H9 (cell line): Measurements from ENCODE around the gene HOXD8. TPM values are rescaled to one million over a fixed set of nuclear protein-coding genes. Genes with fewer than 3 reads are reported as not detected.
A peak's percentile ranks its signal among the peaks of the same experiment; 100 is the strongest.

Source experiments
- DNase-seq: peaks from one replicate; pipeline ENCODE4 v3.0.0-alpha.2; 2017
- H2AFZ ChIP-seq: one replicate; pipeline ENCODE4 v1.6.1; 2013; ENCODE audit warnings: mild to moderate bottlenecking, low read length, control low read depth, moderate library complexity
- H2AK5ac ChIP-seq: 2 replicates; pipeline ENCODE4 v1.6.1; 2013; ENCODE audit warnings: low read length, control low read depth, mixed read lengths; ENCODE audit not compliant: insufficient read length
- H2BK120ac ChIP-seq: one replicate; pipeline ENCODE4 v1.6.1; 2013; ENCODE audit warnings: low read depth, mild to moderate bottlenecking, low read length, control low read depth, inconsistent platforms; ENCODE audit not compliant: poor library complexity, severe bottlenecking
- H2BK12ac ChIP-seq: 2 replicates; pipeline ENCODE4 v1.6.1; 2013; ENCODE audit warnings: low read length, control low read depth, mixed read lengths, low read depth; ENCODE audit not compliant: insufficient read length
- H2BK15ac ChIP-seq: 2 replicates; pipeline ENCODE4 v1.6.1; 2013; ENCODE audit warnings: low read depth, low read length, control low read depth
- H2BK20ac ChIP-seq: one replicate; pipeline ENCODE4 v1.6.1; 2013; ENCODE audit warnings: low read depth, mild to moderate bottlenecking, low read length, control low read depth, inconsistent platforms; ENCODE audit not compliant: poor library complexity, severe bottlenecking
- H2BK5ac ChIP-seq: 2 replicates; pipeline ENCODE4 v1.6.1; 2013; ENCODE audit warnings: low read length, control low read depth, mixed read lengths; ENCODE audit not compliant: insufficient read length
- H3K14ac ChIP-seq: 2 replicates; pipeline ENCODE4 v1.6.1; 2013; ENCODE audit warnings: low read length, control low read depth; ENCODE audit not compliant: insufficient read depth
- H3K18ac ChIP-seq: 2 replicates; pipeline ENCODE4 v1.6.1; 2013; ENCODE audit warnings: low read depth, mild to moderate bottlenecking, mixed read lengths, low read length, control low read depth; ENCODE audit not compliant: insufficient read length
- H3K23ac ChIP-seq: 2 replicates; pipeline ENCODE4 v1.6.1; 2013; ENCODE audit warnings: low read length, control low read depth, mixed read lengths, low read depth; ENCODE audit not compliant: insufficient read length
- H3K23me2 ChIP-seq: 2 replicates; pipeline ENCODE4 v1.6.1; 2013; ENCODE audit warnings: low read depth, mild to moderate bottlenecking, mixed read lengths, low read length, control low read depth; ENCODE audit not compliant: insufficient read length, poor library complexity, severe bottlenecking
- H3K27ac ChIP-seq: 2 replicates; pipeline ENCODE4 v1.5.1; 2013; ENCODE audit warnings: low read length, control low read depth, mixed read lengths, low read depth; ENCODE audit not compliant: insufficient read length
- H3K27me3 ChIP-seq: 2 replicates; pipeline ENCODE4 v1.6.1; 2013; ENCODE audit warnings: low read length, control low read depth, inconsistent platforms; ENCODE audit not compliant: insufficient read depth
- H3K4ac ChIP-seq: 2 replicates; pipeline ENCODE4 v1.6.1; 2013; ENCODE audit warnings: low read depth, mild to moderate bottlenecking, control low read depth, inconsistent platforms, low read length, moderate library complexity
- H3K4me1 ChIP-seq: 2 replicates; pipeline ENCODE4 v1.6.1; 2013; ENCODE audit warnings: low read length, control low read depth, inconsistent platforms; ENCODE audit not compliant: insufficient read depth
- H3K4me2 ChIP-seq: 2 replicates; pipeline ENCODE4 v1.6.1; 2013; ENCODE audit warnings: low read length, control low read depth, mixed read lengths; ENCODE audit not compliant: insufficient read length, insufficient read depth
- H3K56ac ChIP-seq: 2 replicates; pipeline ENCODE4 v1.6.1; 2013; ENCODE audit warnings: low read depth, mild to moderate bottlenecking, mixed read lengths, low read length, control low read depth; ENCODE audit not compliant: insufficient read length
- H3K79me1 ChIP-seq: 2 replicates; pipeline ENCODE4 v1.6.1; 2013; ENCODE audit warnings: low read depth, mild to moderate bottlenecking, moderate library complexity, low read length, control low read depth, inconsistent platforms; ENCODE audit not compliant: insufficient read depth, poor library complexity, severe bottlenecking
- H3K79me2 ChIP-seq: 2 replicates; pipeline ENCODE4 v1.6.1; 2013; ENCODE audit warnings: low read length, control low read depth, inconsistent platforms; ENCODE audit not compliant: insufficient read depth
- H3K9ac ChIP-seq: 2 replicates; pipeline ENCODE4 v1.6.1; 2013; ENCODE audit warnings: low read length, control low read depth, mixed read lengths; ENCODE audit not compliant: insufficient read length; ENCODE audit errors: extremely low read depth
- H3K9me3 ChIP-seq: one replicate; pipeline ENCODE4 v1.6.1; 2013; ENCODE audit warnings: low read depth, low read length, inconsistent platforms; ENCODE audit not compliant: control insufficient read depth
- H3T11ph ChIP-seq: one replicate; pipeline ENCODE4 v1.6.1; 2013; ENCODE audit warnings: mild to moderate bottlenecking, low read length, control low read depth, inconsistent platforms
- H4K20me1 ChIP-seq: one replicate; pipeline ENCODE4 v1.6.1; 2013; ENCODE audit not compliant: control insufficient read depth, insufficient read length, insufficient read depth
- H4K5ac ChIP-seq: 2 replicates; pipeline ENCODE4 v1.6.1; 2013; ENCODE audit warnings: low read depth, mild to moderate bottlenecking, mixed read lengths, low read length, control low read depth; ENCODE audit not compliant: insufficient read length
- H4K8ac ChIP-seq: replicated peaks from 2 replicates; pipeline ENCODE4 v1.6.1; 2013; ENCODE audit warnings: low read length, control low read depth, mixed read lengths, low read depth; ENCODE audit not compliant: insufficient read length
- H4K91ac ChIP-seq: 2 replicates; pipeline ENCODE4 v1.6.1; 2013; ENCODE audit warnings: low read depth, mild to moderate bottlenecking, moderate library complexity, mixed read lengths, low read length, control low read depth; ENCODE audit not compliant: insufficient read length
- H3K27ac Mint-ChIP-seq, 3 experiments: 2 replicates in 2 of 3; 3 replicates in 1 of 3; pipeline ENCODE4 v1.8.0; 2020 to 2021; ENCODE audit warnings: mixed read lengths in 3 of 3, mild to moderate bottlenecking in 1 of 3, moderate library complexity in 1 of 3
- H3K27me3 Mint-ChIP-seq: 2 replicates; pipeline ENCODE4 v1.8.0; 2021; ENCODE audit warnings: low read depth, mild to moderate bottlenecking, moderate library complexity, mixed read lengths
- H3K36me3 Mint-ChIP-seq, 3 experiments: 2 replicates in 2 of 3; 3 replicates in 1 of 3; pipeline ENCODE4 v1.8.0; 2020 to 2021; ENCODE audit warnings: low read depth in 3 of 3, mixed read lengths in 3 of 3; ENCODE audit not compliant: insufficient read depth in 1 of 3
- H3K4me1 Mint-ChIP-seq, 2 experiments: 2 replicates each; pipeline ENCODE4 v1.8.0; 2020; ENCODE audit warnings: mixed read lengths in 2 of 2
- H3K4me3 Mint-ChIP-seq, 2 experiments: 2 replicates in 1 of 2; 3 replicates in 1 of 2; pipeline ENCODE4 v1.8.0; 2020 to 2021; ENCODE audit warnings: mild to moderate bottlenecking in 2 of 2, mixed read lengths in 2 of 2, moderate library complexity in 1 of 2
- H3K9me3 Mint-ChIP-seq, 2 experiments: 2 replicates in 1 of 2; 3 replicates in 1 of 2; pipeline ENCODE4 v1.8.0; 2020; ENCODE audit warnings: mild to moderate bottlenecking in 2 of 2, mixed read lengths in 2 of 2, moderate library complexity in 1 of 2
- WGBS: extraction: QIAGEN DNeasy Blood & Tissue Kit; methylation state at CpG from one replicate; pipeline ENCODE4 v1.1.7; 2013; ENCODE audit warnings: missing lambda C conversion rate, low lambda C conversion rate, mixed read lengths; ENCODE audit not compliant: insufficient read length; ENCODE audit errors: extremely low coverage; 5-methylcytosine and 5-hydroxymethylcytosine counted together
- total RNA-seq: library from RNA; stranded (reverse); gene quantifications from 2 replicates; pipeline ENCODE4 v1.2.1, GENCODE V29; 2021
- TF ChIP-seq, protein P1 (sequence below): fragments of 200-600 bp; sonication (generic); conservative IDR thresholded peaks from 3 replicates; pipeline ENCODE4 v1.8.0; 2021; ENCODE audit warnings: antibody characterized with exemption, mild to moderate bottlenecking

HOXD8 gene
- total RNA-seq, 1 experiment from 2014 or later = not detected

DNA sequence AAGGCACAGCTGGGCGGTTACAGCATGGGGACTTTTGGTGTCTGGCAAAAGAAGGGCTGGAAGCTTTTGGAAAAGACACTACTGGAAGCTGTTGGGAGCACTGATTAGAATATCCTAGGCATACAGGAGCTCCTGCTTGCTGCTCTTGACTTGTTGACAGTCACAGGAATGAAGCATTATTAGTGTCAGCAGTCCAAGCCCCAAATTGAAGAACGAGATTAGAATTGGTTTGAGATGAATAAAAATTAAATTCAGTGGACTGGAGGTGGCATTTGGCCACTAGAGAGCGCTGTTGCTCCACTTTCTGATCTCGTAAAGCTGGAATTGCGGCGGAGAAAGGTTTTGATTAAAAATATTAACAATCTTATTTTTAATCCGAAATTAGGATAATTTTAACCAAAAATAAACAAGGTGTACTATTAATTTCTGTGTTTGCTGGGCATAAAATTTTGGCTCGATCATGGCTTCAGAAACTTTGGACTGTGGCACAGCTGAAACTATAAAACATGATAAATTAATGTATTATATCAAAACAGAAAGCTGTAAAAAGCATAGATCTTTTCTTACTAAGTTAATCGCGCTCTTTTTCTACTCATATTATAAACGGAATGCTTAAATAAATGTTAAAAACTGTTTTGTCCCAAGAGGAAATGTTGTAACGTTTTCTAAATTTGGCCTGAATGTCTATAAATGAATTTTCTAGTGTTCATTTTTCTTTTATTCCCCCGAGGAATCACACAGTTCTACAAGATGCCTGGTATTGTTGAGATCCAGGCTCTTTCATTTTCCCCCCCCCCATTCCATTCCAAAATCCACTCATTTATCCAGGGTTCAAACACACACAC, 2.4 kb upstream of the HOXD8 start:
- Histone ChIP-seq H3K56ac (no peak overlapping the region), H4K91ac (no peak overlapping the region), H3T11ph (no peak overlapping the region), H2BK5ac (no peak overlapping the region), H2BK12ac (no peak overlapping the region), H3K14ac (no peak overlapping the region), H3K79me2 (no peaks in the 10 kb centered on the region), H4K20me1 (no peaks in the 10 kb centered on the region), H3K27me3 (peaks cover 89% of the 10 kb centered on the region), H3K27ac (no peak overlapping the region), H3K4me2 (no peak overlapping the region), H3K9me3 (no peaks in the 10 kb centered on the region), H2AK5ac (no peak overlapping the region), H3K4ac (no peak overlapping the region), H3K9ac (no peak overlapping the region), H3K79me1 (no peaks in the 10 kb centered on the region), H2BK20ac (no peak overlapping the region), H3K18ac (no peak overlapping the region), H2BK120ac (no peak overlapping the region), H3K4me1 (no peaks in the 10 kb centered on the region), H2BK15ac (no peak overlapping the region), H2AFZ (no peak overlapping the region), H4K8ac (no peak overlapping the region), H4K5ac (no peak overlapping the region), H3K23ac (no peak overlapping the region), H3K23me2 (no peaks in the 10 kb centered on the region)
- WGBS = no CpG with 5 or more reads among the region's 13 CpGs
- Mint-ChIP-seq H3K4me1 (peaks cover 12 to 22% of the 10 kb centered on the region in 2 experiments), H3K4me3 (no peak overlapping the region), H3K27ac (no peak overlapping the region), H3K27me3 (peaks cover 97% of the 10 kb centered on the region), H3K36me3 (no peaks in the 10 kb centered on the region; a peak in 2 of 7 replicates), H3K9me3 (peaks cover 0 to 13% of the 10 kb centered on the region in 2 experiments; a peak in 4 of 5 replicates)
- TF ChIP-seq, protein P1, sequence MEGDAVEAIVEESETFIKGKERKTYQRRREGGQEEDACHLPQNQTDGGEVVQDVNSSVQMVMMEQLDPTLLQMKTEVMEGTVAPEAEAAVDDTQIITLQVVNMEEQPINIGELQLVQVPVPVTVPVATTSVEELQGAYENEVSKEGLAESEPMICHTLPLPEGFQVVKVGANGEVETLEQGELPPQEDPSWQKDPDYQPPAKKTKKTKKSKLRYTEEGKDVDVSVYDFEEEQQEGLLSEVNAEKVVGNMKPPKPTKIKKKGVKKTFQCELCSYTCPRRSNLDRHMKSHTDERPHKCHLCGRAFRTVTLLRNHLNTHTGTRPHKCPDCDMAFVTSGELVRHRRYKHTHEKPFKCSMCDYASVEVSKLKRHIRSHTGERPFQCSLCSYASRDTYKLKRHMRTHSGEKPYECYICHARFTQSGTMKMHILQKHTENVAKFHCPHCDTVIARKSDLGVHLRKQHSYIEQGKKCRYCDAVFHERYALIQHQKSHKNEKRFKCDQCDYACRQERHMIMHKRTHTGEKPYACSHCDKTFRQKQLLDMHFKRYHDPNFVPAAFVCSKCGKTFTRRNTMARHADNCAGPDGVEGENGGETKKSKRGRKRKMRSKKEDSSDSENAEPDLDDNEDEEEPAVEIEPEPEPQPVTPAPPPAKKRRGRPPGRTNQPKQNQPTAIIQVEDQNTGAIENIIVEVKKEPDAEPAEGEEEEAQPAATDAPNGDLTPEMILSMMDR = peak; percentile 92
- DNase-seq = peak; percentile 31
